GM21526 (cell line): ENCODE data around the gene N4BP2L1.
"Not testable (repeated sequence)": the region's sequence is repeated elsewhere in the genome, so short reads cannot be mapped to it uniquely, and the experiment has no call there.

ENCODE experiments used
- ATAC-seq: cut with Tn5 transposase; IDR thresholded peaks from one replicate; pipeline ENCODE4 v1.9.1; 2021; ENCODE audit warnings: moderate library complexity; ENCODE audit not compliant: unreplicated experiment, low FRiP score

N4BP2L1 gene

DNA sequence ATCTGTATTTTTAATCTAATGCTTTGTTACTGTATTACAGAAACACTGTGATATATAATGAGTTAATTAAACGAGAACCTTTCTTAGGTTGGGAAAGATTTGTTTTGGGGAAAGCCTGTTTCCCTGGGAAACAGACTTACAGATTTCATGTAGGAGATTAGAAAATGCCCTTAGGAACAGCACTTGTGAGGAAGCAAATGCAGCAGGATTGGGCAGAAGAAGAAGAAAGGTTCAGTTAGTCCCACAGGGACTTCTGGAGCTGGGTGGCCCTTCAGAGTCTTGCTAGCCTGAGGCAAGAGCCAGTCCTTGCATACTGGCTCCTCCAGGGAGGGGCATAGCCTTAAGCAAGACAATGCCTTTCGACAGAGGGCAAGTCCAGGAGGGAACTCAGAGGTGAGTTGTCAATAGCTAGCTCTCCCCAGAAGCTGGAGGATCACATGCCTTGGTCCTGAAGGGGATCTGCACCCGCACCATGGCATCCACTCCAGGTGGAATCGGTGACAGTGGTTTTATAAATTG is 36.8 kb downstream of the N4BP2L1 start:
- ATAC-seq: no peak

GRCh38 chr13:32390484-32390883 is 37.4 kb downstream of the N4BP2L1 start:
- no peak for ATAC-seq

- no peak for ATAC-seq
Observed at GRCh38 chr13:32390048-32390447, 37.9 kb downstream of the N4BP2L1 start.

DNA sequence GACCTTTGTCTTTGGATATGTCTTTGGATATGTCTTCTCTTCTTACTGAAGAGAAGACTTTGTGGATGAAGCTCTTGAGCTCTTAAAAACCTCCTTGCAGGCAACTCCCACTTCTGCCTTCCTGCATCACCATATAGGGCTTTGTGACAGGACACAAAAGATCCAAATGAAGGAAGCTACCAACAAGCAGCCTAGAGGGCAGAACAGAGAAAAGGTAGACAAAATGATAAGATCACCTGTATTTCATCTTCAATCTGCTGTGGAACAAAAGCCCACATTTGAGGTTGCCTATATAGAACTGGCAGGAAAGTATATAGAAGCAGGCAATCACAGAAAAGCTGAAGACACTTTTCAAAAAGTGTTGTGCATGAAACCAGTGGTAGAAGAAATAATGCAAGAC is 42.5 kb downstream of the N4BP2L1 start:
- ATAC-seq: no peak

DNA sequence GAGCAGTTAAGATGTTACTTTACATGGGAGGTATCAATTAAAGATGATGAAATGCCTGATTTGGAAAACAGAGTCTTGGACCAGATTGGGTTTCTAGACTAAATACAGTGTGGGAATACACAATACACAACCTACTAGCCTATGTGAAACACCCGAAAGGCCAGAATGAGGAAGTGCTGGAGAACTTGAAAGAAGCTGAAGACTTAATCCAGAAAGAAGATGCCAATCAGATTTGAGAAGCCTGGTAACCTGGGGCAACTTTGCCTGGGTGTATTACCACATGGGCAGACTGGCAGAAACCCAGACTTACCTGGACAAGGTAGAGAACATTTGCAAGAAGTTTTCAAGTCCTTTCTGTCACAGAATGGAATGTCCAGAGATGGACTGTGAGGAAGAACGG is 43.2 kb downstream of the N4BP2L1 start:
- ATAC-seq: no peak

DNA sequence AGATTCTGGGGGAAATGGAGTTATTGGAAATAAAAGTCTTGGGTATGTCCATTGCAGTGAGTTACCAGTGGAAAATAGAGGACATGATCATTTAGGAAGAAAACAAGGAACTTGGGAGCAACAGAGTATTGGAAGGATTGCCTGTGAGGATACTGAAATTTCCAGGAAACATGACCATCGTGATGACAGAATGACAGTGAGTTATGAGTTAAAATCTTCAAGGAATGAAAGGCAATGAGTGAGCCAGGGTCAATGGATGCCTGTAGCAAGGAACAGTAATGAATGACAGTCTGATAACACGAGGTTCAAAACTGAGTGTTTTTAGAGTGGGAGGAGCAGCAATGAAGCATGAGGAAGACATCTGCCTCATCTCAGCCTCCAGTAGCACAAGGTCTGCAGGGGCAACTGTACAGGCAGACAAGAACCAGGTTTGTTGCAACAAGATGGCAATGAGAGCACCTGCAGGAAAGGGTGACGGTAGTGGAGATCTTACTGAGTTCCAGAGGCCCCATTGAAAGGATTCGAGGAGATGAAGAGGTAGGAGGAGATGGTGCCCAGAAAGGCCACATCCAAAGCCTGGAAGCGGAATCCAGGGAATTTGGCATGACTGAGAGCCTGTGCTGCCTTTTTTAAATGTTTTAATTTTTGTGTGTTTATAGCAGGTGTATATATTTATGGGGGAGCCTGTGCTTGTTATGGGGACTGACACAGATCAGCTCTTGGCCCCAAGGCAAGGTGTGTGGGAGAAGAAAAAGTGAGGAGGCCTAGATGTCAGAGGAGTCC is 43.9 kb downstream of the N4BP2L1 start:
- no peak for ATAC-seq

DNA sequence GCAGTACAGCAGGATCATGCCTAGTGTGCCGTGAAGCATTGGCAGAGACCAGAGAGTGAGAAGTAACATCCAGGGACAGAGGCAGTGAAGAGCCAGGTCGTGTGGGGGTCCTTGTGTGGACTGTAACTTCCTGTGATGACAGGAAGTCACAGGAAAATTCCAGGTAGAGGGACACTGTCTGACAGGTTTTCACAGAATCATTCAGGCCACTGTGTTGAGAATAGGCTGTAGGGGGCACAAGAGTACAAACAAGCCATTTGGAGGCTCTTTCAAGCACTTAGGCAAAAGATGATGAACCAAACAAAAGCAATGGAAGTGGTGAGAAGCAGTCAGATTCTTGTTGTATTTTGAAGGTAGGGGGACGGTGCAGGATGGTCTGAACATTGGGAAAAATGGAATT is 46.4 kb downstream of the N4BP2L1 start:
- ATAC-seq: no peak

- no peak for ATAC-seq
Observed at GRCh38 chr13:32378012-32378411, 49.9 kb downstream of the N4BP2L1 start.

DNA sequence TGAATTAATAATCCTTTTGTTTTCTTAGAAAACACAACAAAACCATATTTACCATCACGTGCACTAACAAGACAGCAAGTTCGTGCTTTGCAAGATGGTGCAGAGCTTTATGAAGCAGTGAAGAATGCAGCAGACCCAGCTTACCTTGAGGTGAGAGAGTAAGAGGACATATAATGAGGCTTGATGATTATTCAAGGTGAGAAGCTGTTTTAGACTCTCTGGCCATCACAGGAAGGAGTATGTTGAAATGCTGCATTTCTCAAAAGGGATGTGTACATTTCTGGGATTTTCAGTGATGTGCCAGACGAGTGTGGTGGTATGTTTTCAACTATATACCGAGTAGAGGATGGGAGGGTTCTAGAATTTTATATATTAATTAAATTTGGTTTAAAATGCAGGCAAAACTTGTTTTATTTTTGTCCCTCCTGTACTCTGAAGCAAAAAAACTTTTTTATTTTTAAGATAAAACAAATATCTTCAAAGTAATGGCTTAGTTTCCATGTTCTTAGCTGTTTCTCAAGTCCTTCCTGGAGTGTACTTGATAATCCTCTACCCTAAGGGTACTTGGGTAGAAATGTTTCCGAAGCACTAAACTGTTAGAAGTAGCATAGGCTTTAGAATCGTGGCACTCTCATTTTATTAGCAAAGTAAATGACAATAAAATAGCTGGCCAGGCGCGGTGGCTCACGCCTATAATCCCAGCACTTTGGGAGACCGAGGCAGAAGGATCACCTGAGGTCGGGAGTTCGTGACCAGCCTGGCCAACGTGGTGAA is 51.1 kb downstream of the N4BP2L1 start:
- no peak for ATAC-seq

DNA sequence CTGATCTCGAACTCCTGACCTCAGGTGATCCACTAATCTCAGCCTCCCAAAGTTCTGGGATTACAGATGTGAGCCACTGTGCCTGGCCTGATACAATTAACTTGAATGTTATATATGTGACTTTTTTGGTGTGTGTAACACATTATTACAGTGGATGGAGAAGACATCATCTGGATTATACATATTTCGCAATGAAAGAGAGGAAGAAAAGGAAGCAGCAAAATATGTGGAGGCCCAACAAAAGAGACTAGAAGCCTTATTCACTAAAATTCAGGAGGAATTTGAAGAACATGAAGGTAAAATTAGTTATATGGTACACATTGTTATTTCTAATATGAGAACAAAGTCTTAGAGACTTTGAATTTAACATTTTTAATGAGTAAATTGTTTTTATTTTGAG is 57.1 kb downstream of the N4BP2L1 start:
- no peak for ATAC-seq

GRCh38 chr13:32362574-32362973 is 65.4 kb downstream of the N4BP2L1 start:
- ATAC-seq: no peak

DNA sequence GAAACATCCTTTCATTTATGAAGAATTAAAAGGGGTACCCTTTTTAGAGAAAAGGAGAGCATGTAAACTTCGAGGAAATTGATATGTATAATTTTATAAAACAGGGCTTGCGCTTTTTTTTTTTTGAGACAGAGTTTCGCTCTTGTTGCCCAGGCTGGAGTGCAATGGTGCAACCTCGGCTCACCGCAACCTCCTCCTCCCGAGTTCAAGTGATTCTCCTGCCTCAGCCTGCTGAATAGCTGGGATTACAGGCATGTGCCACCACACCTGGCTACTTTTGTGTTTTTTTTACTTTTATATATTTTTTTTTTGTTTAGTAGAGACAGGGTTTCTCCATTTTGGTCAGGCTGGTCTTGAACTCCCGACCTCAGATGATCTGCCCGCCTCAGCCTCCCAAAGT is 72.0 kb downstream of the N4BP2L1 start:
- not testable (repeated sequence) for ATAC-seq

GRCh38 chr13:32354040-32354439 is 73.9 kb downstream of the N4BP2L1 start:
- no peak for ATAC-seq

DNA sequence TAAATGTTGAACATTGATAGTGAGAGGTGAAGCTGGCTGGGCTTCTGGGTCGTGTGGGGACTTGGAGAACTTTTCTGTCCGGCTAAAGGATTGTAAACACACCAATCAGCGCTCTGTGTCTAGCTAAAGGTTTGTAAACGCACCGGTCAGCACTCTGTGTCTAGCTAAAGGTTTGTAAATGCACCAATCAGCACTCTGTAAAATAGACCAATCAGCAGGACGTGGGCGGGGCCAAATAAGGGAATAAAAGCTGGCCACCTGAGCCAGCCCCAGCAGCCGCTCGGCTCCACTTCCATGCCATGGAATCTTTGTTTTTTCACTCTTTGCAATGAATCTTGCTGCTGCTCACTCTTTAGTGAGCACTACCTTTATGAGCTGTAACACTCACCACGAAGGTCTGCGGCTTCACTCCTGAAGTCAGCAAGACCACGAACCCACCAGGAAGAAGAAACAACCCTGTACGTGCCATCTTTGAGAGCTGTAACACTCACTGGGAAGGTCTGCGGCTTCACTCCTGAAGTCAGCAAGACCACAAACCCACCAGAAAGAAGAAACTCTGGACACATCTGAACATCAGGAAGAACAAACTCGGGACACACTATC is 77.0 kb downstream of the N4BP2L1 start:
- ATAC-seq: not testable (repeated sequence)
